ENCODE measurements around the gene ZCCHC17. TPM values are rescaled to one million over a fixed set of nuclear protein-coding genes. Genes with fewer than 3 reads are reported as not detected.

The ZCCHC17 gene
- total RNA-seq, 2 experiments from 2014 or later: 20.8 to 21.2 TPM

- intact Hi-C loops (cut with micrococcal nuclease): no loop called here
- Mint-ChIP-seq H3K4me3 (no peak overlapping the region), H3K36me3 (ENCODE audit: low read depth) (no peaks in the 10 kb centered on the region), H3K27me3 (ENCODE audit: low read depth) (peaks cover 16% of the 10 kb centered on the region), H3K27ac (no peak overlapping the region), H3K9me3 (no peaks in the 10 kb centered on the region), H3K4me1 (ENCODE audit: low read depth) (no peaks in the 10 kb centered on the region)
- CTCF ChIA-PET: interaction anchor here (1.7 kb wide), 1 partner anchor 12 kb away, joined by 6 read pairs; no protein-coding TSS in a partner anchor
- DNase-seq: no peak
These were observed 110.3 kb downstream of the ZCCHC17 start for GRCh38 chr1:31407029-31407626.

GRCh38 chr1:31408788-31409318, 112.0 kb downstream of the ZCCHC17 start:
- Mint-ChIP-seq H3K27ac (no peak overlapping the region), H3K4me3 (no peak overlapping the region), H3K4me1 (ENCODE audit: low read depth) (peaks cover 5% of the 10 kb centered on the region), H3K9me3 (no peaks in the 10 kb centered on the region), H3K36me3 (ENCODE audit: low read depth) (no peaks in the 10 kb centered on the region), H3K27me3 (ENCODE audit: low read depth) (peaks cover 25% of the 10 kb centered on the region)
- DNase-seq: no peak
- intact Hi-C loops (cut with micrococcal nuclease): no loop called here
- CTCF ChIA-PET: interaction anchor here (0.9 to 1.6 kb wide), 2 partner anchors 13 to 14 kb away, joined by 3 to 7 read pairs; no protein-coding TSS in a partner anchor

- Mint-ChIP-seq H3K4me3 (no peak overlapping the region), H3K27me3 (ENCODE audit: low read depth) (peaks cover 36% of the 10 kb centered on the region)
- CTCF ChIA-PET: interaction anchor here (1.6 kb wide), 1 partner anchor 12 kb away, joined by 7 read pairs; no protein-coding TSS in a partner anchor
These were observed 113.4 kb downstream of the ZCCHC17 start for GRCh38 chr1:31409946-31410858.

GRCh38 chr1:31410871-31411270, 114.0 kb downstream of the ZCCHC17 start:
- no peak for DNase-seq
- CTCF ChIA-PET: no interaction called here
- H3K27me3 Mint-ChIP-seq (ENCODE audit: low read depth): peaks cover 43% of the 10 kb centered on the region

More at GRCh38 chr1:31409946-31410858, 113.4 kb downstream of the ZCCHC17 start:
- H3K27ac Mint-ChIP-seq: no peak overlapping the region
- DNase-seq: no peak
- H3K9me3 Mint-ChIP-seq: no peaks in the 10 kb centered on the region
- intact Hi-C loops (cut with micrococcal nuclease): no loop called here
- H3K36me3 Mint-ChIP-seq (ENCODE audit: low read depth): no peaks in the 10 kb centered on the region
- peaks cover 6% of the 10 kb centered on the region for H3K4me1 Mint-ChIP-seq (ENCODE audit: low read depth)

GRCh38 chr1:31412205-31412604, 115.4 kb downstream of the ZCCHC17 start:
- Mint-ChIP-seq H3K4me1 (ENCODE audit: low read depth) (peaks cover 6% of the 10 kb centered on the region), H3K27ac (no peak overlapping the region), H3K36me3 (ENCODE audit: low read depth) (no peaks in the 10 kb centered on the region), H3K9me3 (no peaks in the 10 kb centered on the region), H3K4me3 (peak overlapping the region; percentile 65), H3K27me3 (ENCODE audit: low read depth) (peaks cover 47% of the 10 kb centered on the region)
- CTCF ChIA-PET: interaction anchor here (1.0 kb wide), 1 partner anchor 18 kb away, joined by 5 read pairs; no protein-coding TSS in a partner anchor
- no peak for DNase-seq
- intact Hi-C loops (cut with micrococcal nuclease): no loop called here

More at GRCh38 chr1:31410871-31411270, 114.0 kb downstream of the ZCCHC17 start:
- Mint-ChIP-seq H3K36me3 (ENCODE audit: low read depth) (no peaks in the 10 kb centered on the region), H3K4me1 (ENCODE audit: low read depth) (peaks cover 6% of the 10 kb centered on the region), H3K4me3 (no peak overlapping the region), H3K27ac (no peak overlapping the region), H3K9me3 (no peaks in the 10 kb centered on the region)
- intact Hi-C loops (cut with micrococcal nuclease): no loop called here

- no peaks in the 10 kb centered on the region for H3K9me3 Mint-ChIP-seq
- peak; percentile 19 for DNase-seq
- peak within 1 kb of the TSS; percentile 73 for H3K4me3 Mint-ChIP-seq
- H3K27me3 Mint-ChIP-seq (ENCODE audit: low read depth): peaks cover 51% of the 10 kb centered on the region
- H3K4me1 Mint-ChIP-seq (ENCODE audit: low read depth): peaks cover 6% of the 10 kb centered on the region
- H3K27ac Mint-ChIP-seq: no peak within 1 kb of the TSS
- intact Hi-C loops (cut with micrococcal nuclease): no loop called here
- no peaks in the 10 kb centered on the region for H3K36me3 Mint-ChIP-seq (ENCODE audit: low read depth)
- CTCF ChIA-PET: no interaction called here
These were observed 116.0 kb downstream of the ZCCHC17 start, which contains the start of gene SERINC2 for GRCh38 chr1:31412732-31413404. TSS of gene SERINC2 (plus strand) at chr1:31413213. CDS start at chr1:31413266, 53 bp downstream.

- intact Hi-C loops (cut with micrococcal nuclease): no loop called here
- Mint-ChIP-seq H3K27me3 (ENCODE audit: low read depth) (peaks cover 51% of the 10 kb centered on the region), H3K4me3 (peak overlapping the region; percentile 73), H3K36me3 (ENCODE audit: low read depth) (no peaks in the 10 kb centered on the region), H3K9me3 (no peaks in the 10 kb centered on the region), H3K4me1 (ENCODE audit: low read depth) (peaks cover 6% of the 10 kb centered on the region), H3K27ac (no peak overlapping the region)
- no peak for DNase-seq
- CTCF ChIA-PET: interaction anchor here (0.8 to 1.2 kb wide), 2 partner anchors 9 to 229 kb away, joined by 3 to 5 read pairs; no protein-coding TSS in a partner anchor
These were observed 116.7 kb downstream of the ZCCHC17 start for GRCh38 chr1:31413405-31414001.

Other genes starting within 250 kb of the ZCCHC17 start
- gene PUM1, start 231.3 kb upstream of the ZCCHC17 start, total RNA-seq: 10 to 100 TPM; 84.9 to 89.7 TPM
- not detected for gene NKAIN1, start 57.1 kb upstream of the ZCCHC17 start, total RNA-seq
- 100 to 1,000 TPM; 101 to 106 TPM for gene SNRNP40, start 244 bp upstream of the ZCCHC17 start, total RNA-seq
- gene FABP3, start 76.0 kb downstream of the ZCCHC17 start, total RNA-seq: not detected
- under 1 TPM in 1 of 2 experiments, not detected in 1; 0.10 TPM for gene SERINC2, start 116.2 kb downstream of the ZCCHC17 start, total RNA-seq